GM18951 (cell line): Measurements from ENCODE around the gene ARPC1B.
"Not testable (repeated sequence)": the region's sequence is repeated elsewhere in the genome, so short reads cannot be mapped to it uniquely, and the experiment has no call there.

Experiments used
- POLR2A ChIP-seq: IDR thresholded peaks from 4 replicates; pipeline ENCODE4 v1.6.1; 2011; ENCODE audit warnings: mild to moderate bottlenecking; ENCODE audit not compliant: insufficient read length, insufficient read depth; ENCODE audit errors: extremely low read depth
- in situ Hi-C: fragments of 300-500 bp; cut with MboI; formaldehyde crosslinking; loops from one replicate; pipeline ENCODE4 v1.12.0; 2022; ENCODE audit warnings: low sequenced_read_pairs, mixed read lengths, inconsistent platforms; ENCODE audit not compliant: unreplicated experiment

The ARPC1B gene

GRCh38 chr7:99374111-99375064 lies at the start of gene ARPC1B:
Gene ARPC1B (plus strand): TSS chr7:99374730. CDS start chr7:99385715, 10,985 bp downstream.
- in situ Hi-C loops = no loop called here
- peak; percentile 90 for TF ChIP-seq POLR2A

GRCh38 chr7:99325001-99325493 lies 49.5 kb upstream of the ARPC1B start:
- no peak for TF ChIP-seq POLR2A
- in situ Hi-C loops = no loop called here

GRCh38 chr7:99325592-99326407 lies 48.7 kb upstream of the ARPC1B start, which contains the start of gene ARPC1A:
Gene ARPC1A (plus strand): TSS chr7:99325898. CDS start chr7:99333354, 7,456 bp downstream.
- in situ Hi-C loops = no loop called here

GRCh38 chr7:99326408-99326782 lies 48.1 kb upstream of the ARPC1B start:
- no peak for TF ChIP-seq POLR2A
- in situ Hi-C loops = no loop called here

More at GRCh38 chr7:99325592-99326407, 48.7 kb upstream of the ARPC1B start, which contains the start of gene ARPC1A:
- peak; percentile 98 for TF ChIP-seq POLR2A

GRCh38 chr7:99330314-99330961 lies 44.1 kb upstream of the ARPC1B start:
- in situ Hi-C loops = not testable (repeated sequence)

- in situ Hi-C loops = no loop called here
- no peak for TF ChIP-seq POLR2A
These were observed 43.5 kb upstream of the ARPC1B start for GRCh38 chr7:99331002-99331401.

GRCh38 chr7:99339595-99339994 lies 34.9 kb upstream of the ARPC1B start:
- TF ChIP-seq POLR2A = no peak
- in situ Hi-C loops = no loop called here

GRCh38 chr7:99340659-99341058 lies 33.9 kb upstream of the ARPC1B start:
- no peak for TF ChIP-seq POLR2A
- in situ Hi-C loops = no loop called here

GRCh38 chr7:99344061-99344647 lies 30.4 kb upstream of the ARPC1B start:
- no peak for TF ChIP-seq POLR2A
- in situ Hi-C loops = no loop called here

- in situ Hi-C loops = not testable (repeated sequence)
These were observed 23.9 kb upstream of the ARPC1B start for GRCh38 chr7:99350641-99351040.

GRCh38 chr7:99352247-99352646 lies 22.3 kb upstream of the ARPC1B start:
- no peak for TF ChIP-seq POLR2A
- in situ Hi-C loops = no loop called here

- in situ Hi-C loops = no loop called here
- TF ChIP-seq POLR2A = no peak
These were observed 19.4 kb upstream of the ARPC1B start for GRCh38 chr7:99355098-99355497.
